HCT116 (cell line): ENCODE measurements around the gene PPM1F.

ENCODE experiments used
- CBX3 ChIP-seq: IDR thresholded peaks from 2 replicates; pipeline ENCODE4 v1.6.1; 2012; ENCODE audit warnings: low read depth
- CEBPB ChIP-seq: IDR thresholded peaks from 2 replicates; pipeline ENCODE4 v1.6.1; 2012; ENCODE audit warnings: low read depth
- EZH2 ChIP-seq: fragments of 200-600 bp; sonication (generic); IDR thresholded peaks from 2 replicates; pipeline ENCODE4 v1.6.1; 2017; ENCODE audit warnings: antibody characterized with exemption, mixed run types
- EZH2phosphoT487 ChIP-seq: fragments of 200-600 bp; IDR thresholded peaks from 2 replicates; pipeline ENCODE4 v1.6.1; 2018; ENCODE audit warnings: antibody characterized with exemption, borderline replicate concordance
- POLR2A ChIP-seq: IDR thresholded peaks from 2 replicates; pipeline ENCODE4 v1.7.0; 2011; ENCODE audit warnings: borderline replicate concordance; ENCODE audit not compliant: insufficient read depth, insufficient read length; ENCODE audit errors: extremely low read depth
- RAD21 ChIP-seq: IDR thresholded peaks from 2 replicates; pipeline ENCODE4 v1.6.1; 2012; ENCODE audit warnings: low read depth, mild to moderate bottlenecking
- REST ChIP-seq: IDR thresholded peaks from 2 replicates; pipeline ENCODE4 v1.6.1; 2012; ENCODE audit warnings: low read depth
- SIN3A ChIP-seq: IDR thresholded peaks from 2 replicates; pipeline ENCODE4 v1.6.1; 2012; ENCODE audit warnings: low read depth
- SP1 ChIP-seq: IDR thresholded peaks from 2 replicates; pipeline ENCODE4 v1.6.1; 2012; ENCODE audit warnings: low read depth
- TCF7L2 ChIP-seq: IDR thresholded peaks from 2 replicates; pipeline ENCODE4 v1.7.0; 2011; ENCODE audit warnings: borderline replicate concordance, inconsistent platforms; ENCODE audit not compliant: insufficient read depth, insufficient read length; ENCODE audit errors: extremely low read depth
- ZFX ChIP-seq: fragments of 450-650 bp; IDR thresholded peaks from 2 replicates; pipeline ENCODE4 v1.6.1; 2017
- TF ChIP-seq, protein P1 (sequence below), 3 experiments: fragments of 200-600 bp in 1 of 3; sonication (generic) in 1 of 3; IDR thresholded peaks in 2 of 3; conservative IDR thresholded peaks in 1 of 3; 2 replicates each; pipeline ENCODE4 v1.5.1; 2012 to 2017; ENCODE audit warnings: low read depth in 2 of 3, low read length in 2 of 3, antibody characterized with exemption in 1 of 3, borderline replicate concordance in 1 of 3, control low read depth in 1 of 3, mild to moderate bottlenecking in 1 of 3, mixed read lengths in 1 of 3, mixed run types in 1 of 3, moderate library complexity in 1 of 3; ENCODE audit not compliant: insufficient read depth in 1 of 3
- TF ChIP-seq, protein P2 (sequence below): IDR thresholded peaks from 2 replicates; pipeline ENCODE4 v1.6.1; 2011; ENCODE audit warnings: mild to moderate bottlenecking, low read length, moderate library complexity; ENCODE audit not compliant: insufficient replicate concordance; ENCODE audit errors: extremely low read depth

- TF ChIP-seq, protein P1, sequence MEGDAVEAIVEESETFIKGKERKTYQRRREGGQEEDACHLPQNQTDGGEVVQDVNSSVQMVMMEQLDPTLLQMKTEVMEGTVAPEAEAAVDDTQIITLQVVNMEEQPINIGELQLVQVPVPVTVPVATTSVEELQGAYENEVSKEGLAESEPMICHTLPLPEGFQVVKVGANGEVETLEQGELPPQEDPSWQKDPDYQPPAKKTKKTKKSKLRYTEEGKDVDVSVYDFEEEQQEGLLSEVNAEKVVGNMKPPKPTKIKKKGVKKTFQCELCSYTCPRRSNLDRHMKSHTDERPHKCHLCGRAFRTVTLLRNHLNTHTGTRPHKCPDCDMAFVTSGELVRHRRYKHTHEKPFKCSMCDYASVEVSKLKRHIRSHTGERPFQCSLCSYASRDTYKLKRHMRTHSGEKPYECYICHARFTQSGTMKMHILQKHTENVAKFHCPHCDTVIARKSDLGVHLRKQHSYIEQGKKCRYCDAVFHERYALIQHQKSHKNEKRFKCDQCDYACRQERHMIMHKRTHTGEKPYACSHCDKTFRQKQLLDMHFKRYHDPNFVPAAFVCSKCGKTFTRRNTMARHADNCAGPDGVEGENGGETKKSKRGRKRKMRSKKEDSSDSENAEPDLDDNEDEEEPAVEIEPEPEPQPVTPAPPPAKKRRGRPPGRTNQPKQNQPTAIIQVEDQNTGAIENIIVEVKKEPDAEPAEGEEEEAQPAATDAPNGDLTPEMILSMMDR (IDR thresholded peaks at IDR 0.05 in 2 of 3, conservative IDR thresholded peaks at IDR 0.05 in 1 of 3; ENCODE audit: borderline replicate concordance in 1 of 3, insufficient read depth in 1 of 3, low read depth in 2 of 3, low read length in 2 of 3), result no peak
- no peak for TF ChIP-seq EZH2
- no peak for TF ChIP-seq RAD21
- no peak for TF ChIP-seq SIN3A
- no peak for TF ChIP-seq ZFX
- no peak for TF ChIP-seq CBX3
- TF ChIP-seq POLR2A, result no peak
- TF ChIP-seq CEBPB, result no peak
- no peak for TF ChIP-seq SP1
- no peak for TF ChIP-seq EZH2phosphoT487
- TF ChIP-seq, protein P2, sequence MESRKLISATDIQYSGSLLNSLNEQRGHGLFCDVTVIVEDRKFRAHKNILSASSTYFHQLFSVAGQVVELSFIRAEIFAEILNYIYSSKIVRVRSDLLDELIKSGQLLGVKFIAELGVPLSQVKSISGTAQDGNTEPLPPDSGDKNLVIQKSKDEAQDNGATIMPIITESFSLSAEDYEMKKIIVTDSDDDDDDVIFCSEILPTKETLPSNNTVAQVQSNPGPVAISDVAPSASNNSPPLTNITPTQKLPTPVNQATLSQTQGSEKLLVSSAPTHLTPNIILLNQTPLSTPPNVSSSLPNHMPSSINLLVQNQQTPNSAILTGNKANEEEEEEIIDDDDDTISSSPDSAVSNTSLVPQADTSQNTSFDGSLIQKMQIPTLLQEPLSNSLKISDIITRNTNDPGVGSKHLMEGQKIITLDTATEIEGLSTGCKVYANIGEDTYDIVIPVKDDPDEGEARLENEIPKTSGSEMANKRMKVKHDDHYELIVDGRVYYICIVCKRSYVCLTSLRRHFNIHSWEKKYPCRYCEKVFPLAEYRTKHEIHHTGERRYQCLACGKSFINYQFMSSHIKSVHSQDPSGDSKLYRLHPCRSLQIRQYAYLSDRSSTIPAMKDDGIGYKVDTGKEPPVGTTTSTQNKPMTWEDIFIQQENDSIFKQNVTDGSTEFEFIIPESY, result no peak
- no peak for TF ChIP-seq REST
- TF ChIP-seq TCF7L2, result no peak
Measured at GRCh38 chr22:21933413-21933812, 19.2 kb downstream of the PPM1F start.
